Keratinocyte (primary cell): Measurements from ENCODE around the gene TRPM1.

ENCODE experiments used
- EZH2 ChIP-seq: IDR thresholded peaks from one replicate; pipeline ENCODE4 v1.6.1; 2012; ENCODE audit warnings: inconsistent platforms, mild to moderate bottlenecking, low read length, moderate library complexity
- TF ChIP-seq, protein P1 (sequence below), 3 experiments: IDR thresholded peaks in 1 of 3; conservative IDR thresholded peaks in 1 of 3; optimal IDR thresholded peaks in 1 of 3; 2 replicates in 2 of 3; 3 replicates in 1 of 3; pipeline versions ENCODE3 to v1.5.1; 2011; ENCODE audit warnings: low read length in 3 of 3, mild to moderate bottlenecking in 3 of 3, moderate library complexity in 2 of 3, control low read depth in 1 of 3, inconsistent platforms in 1 of 3; ENCODE audit not compliant: insufficient read depth in 2 of 3; ENCODE audit errors: extremely low read depth in 1 of 3

- TF ChIP-seq, protein P1, sequence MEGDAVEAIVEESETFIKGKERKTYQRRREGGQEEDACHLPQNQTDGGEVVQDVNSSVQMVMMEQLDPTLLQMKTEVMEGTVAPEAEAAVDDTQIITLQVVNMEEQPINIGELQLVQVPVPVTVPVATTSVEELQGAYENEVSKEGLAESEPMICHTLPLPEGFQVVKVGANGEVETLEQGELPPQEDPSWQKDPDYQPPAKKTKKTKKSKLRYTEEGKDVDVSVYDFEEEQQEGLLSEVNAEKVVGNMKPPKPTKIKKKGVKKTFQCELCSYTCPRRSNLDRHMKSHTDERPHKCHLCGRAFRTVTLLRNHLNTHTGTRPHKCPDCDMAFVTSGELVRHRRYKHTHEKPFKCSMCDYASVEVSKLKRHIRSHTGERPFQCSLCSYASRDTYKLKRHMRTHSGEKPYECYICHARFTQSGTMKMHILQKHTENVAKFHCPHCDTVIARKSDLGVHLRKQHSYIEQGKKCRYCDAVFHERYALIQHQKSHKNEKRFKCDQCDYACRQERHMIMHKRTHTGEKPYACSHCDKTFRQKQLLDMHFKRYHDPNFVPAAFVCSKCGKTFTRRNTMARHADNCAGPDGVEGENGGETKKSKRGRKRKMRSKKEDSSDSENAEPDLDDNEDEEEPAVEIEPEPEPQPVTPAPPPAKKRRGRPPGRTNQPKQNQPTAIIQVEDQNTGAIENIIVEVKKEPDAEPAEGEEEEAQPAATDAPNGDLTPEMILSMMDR (optimal IDR thresholded peaks at IDR 0.05 in 1 of 3, IDR thresholded peaks at IDR 0.05 in 1 of 3, conservative IDR thresholded peaks at IDR 0.05 in 1 of 3; ENCODE audit: extremely low read depth in 1 of 3, insufficient read depth in 2 of 3, low read length in 3 of 3): no peak
- TF ChIP-seq EZH2: no peak
Observed at GRCh38 chr15:31049111-31049510, 52.4 kb downstream of the TRPM1 start.
